OCI-LY3 (cell line): Measurements from ENCODE around the gene CTNNA3.

ENCODE experiments used
- CTCF ChIP-seq: fragments of 200-600, 300-600 bp; sonication (generic); IDR thresholded peaks from 2 replicates; pipeline ENCODE4 v1.5.1; 2014; ENCODE audit warnings: antibody characterized with exemption, low read length, low read depth
- EZH2phosphoT487 ChIP-seq: fragments of 200-600 bp; shearing (Covaris generic); IDR thresholded peaks from 2 replicates; pipeline ENCODE4 v1.6.1; 2018; ENCODE audit warnings: antibody characterized with exemption, mixed run types, low read depth

- TF ChIP-seq CTCF: no peak
- no peak for TF ChIP-seq EZH2phosphoT487
These were observed 1418.5 kb downstream of the CTNNA3 start for GRCh38 chr10:66277481-66277880.
